ENCODE results near the gene SHISA2. TPM values are rescaled to one million over a fixed set of nuclear protein-coding genes. Genes with fewer than 3 reads are reported as not detected.

Gene SHISA2
- 12.1 and 17.3 TPM in 2 replicates for total RNA-seq (2014; rRNA removed; shearing (Covaris generic))

DNA sequence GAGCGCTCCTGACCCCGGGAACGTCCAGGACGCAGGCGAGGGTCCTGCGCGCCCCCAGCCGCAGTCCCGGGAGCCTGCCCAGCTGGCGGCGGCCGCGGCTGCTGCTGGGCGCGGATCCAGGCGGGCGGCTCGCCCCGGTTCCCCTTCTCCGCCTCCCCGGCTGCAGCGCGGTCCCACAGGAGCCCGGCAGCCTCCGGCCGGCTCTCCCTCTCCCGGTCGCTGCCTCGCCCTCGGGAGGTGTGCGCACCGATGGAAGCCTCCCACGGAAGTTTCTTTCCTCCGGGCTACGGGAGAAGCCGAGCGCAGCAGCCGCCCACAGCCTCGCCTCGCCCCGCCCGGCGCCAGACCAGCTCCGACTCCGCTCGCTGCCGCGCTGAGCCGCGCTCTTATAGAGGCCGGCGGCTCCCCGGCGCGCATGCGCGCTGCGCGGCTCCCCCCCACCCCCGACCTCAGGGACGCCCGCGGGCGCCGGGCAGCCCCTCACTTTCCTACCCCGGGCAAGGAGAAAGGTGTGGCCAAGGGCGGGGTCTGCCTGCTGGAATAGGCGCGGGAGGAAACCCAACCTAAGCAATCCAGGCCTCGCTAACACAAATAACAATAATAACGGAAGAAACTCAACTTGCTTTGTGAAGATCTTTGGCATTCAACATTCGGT, at the start of gene SHISA2:
TSS of gene SHISA2 (minus strand) at position 360 of the 655 bp plus-strand sequence. CDS start 1,041 bp downstream, outside the sequence.

Other genes starting within 250 kb of the SHISA2 start
- gene RNF6, start 170.3 kb upstream of the SHISA2 start, total RNA-seq (2014; rRNA removed; shearing (Covaris generic)), result 31.2 and 35.9 TPM in 2 replicates
- 7.8 and 8.6 TPM in 2 replicates for gene CDK8, start 202.1 kb upstream of the SHISA2 start, total RNA-seq (2014; rRNA removed; shearing (Covaris generic))

All from A375 (cell line).